ENCODE measurements around the gene ELF2. TPM values are rescaled to one million over a fixed set of nuclear protein-coding genes. Genes with fewer than 3 reads are reported as not detected.

The ELF2 gene
- total and polyA plus RNA-seq, 8 donors: 9.0 to 31.6 (median 18.7) TPM

GRCh38 chr4:139007640-139008039, 169.4 kb downstream of the ELF2 start:
- TF ChIP-seq, protein P1, sequence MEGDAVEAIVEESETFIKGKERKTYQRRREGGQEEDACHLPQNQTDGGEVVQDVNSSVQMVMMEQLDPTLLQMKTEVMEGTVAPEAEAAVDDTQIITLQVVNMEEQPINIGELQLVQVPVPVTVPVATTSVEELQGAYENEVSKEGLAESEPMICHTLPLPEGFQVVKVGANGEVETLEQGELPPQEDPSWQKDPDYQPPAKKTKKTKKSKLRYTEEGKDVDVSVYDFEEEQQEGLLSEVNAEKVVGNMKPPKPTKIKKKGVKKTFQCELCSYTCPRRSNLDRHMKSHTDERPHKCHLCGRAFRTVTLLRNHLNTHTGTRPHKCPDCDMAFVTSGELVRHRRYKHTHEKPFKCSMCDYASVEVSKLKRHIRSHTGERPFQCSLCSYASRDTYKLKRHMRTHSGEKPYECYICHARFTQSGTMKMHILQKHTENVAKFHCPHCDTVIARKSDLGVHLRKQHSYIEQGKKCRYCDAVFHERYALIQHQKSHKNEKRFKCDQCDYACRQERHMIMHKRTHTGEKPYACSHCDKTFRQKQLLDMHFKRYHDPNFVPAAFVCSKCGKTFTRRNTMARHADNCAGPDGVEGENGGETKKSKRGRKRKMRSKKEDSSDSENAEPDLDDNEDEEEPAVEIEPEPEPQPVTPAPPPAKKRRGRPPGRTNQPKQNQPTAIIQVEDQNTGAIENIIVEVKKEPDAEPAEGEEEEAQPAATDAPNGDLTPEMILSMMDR (IDR thresholded peaks at IDR 0.05): no peak

More at GRCh38 chr4:139007640-139008039, 169.4 kb downstream of the ELF2 start:
- Histone ChIP-seq H3K36me3 (no peaks in the 10 kb centered on the region), H3K27me3 (no peaks in the 10 kb centered on the region), H3K4me3 (no peak overlapping the region), H3K4me1 (no peaks in the 10 kb centered on the region), H3K9me3 (no peaks in the 10 kb centered on the region), H3K27ac (no peak overlapping the region)
- 90 to 92% methylated on average over 2 of the region's 2 CpGs for WGBS, 2 donors
- FAIRE-seq (no peak), DNase-seq (no peak), ATAC-seq (no peak)
- intact Hi-C loops (cut with DNase I): no loop called here

Other genes starting within 250 kb of the ELF2 start
- gene NOCT, start 161.4 kb downstream of the ELF2 start, total RNA-seq: 1 to 10 TPM; 2.0 to 4.4 (median 3.3) TPM
- 1 to 10 TPM; 1.6 to 3.0 TPM for gene NOCT, start 161.4 kb downstream of the ELF2 start, polyA plus RNA-seq
- under 1 TPM in 2 of 6 donors, not detected in 4; 0.25 TPM for gene MGARP, start 103.0 kb upstream of the ELF2 start, total RNA-seq
- under 1 TPM; 0.45 to 0.49 TPM for gene MGARP, start 103.0 kb upstream of the ELF2 start, polyA plus RNA-seq
- gene NAA15, start 124.3 kb upstream of the ELF2 start, total RNA-seq: 10 to 100 TPM; 12.4 to 22.1 (median 16.8) TPM
- gene NAA15, start 124.3 kb upstream of the ELF2 start, polyA plus RNA-seq: 1 to 10 TPM; 3.2 to 3.9 TPM
- gene NDUFC1, start 125.3 kb upstream of the ELF2 start, total RNA-seq: 10 to 100 TPM; 19.8 to 30.2 (median 22.1) TPM
- gene NDUFC1, start 125.3 kb upstream of the ELF2 start, polyA plus RNA-seq: 10 to 100 TPM; 52.8 to 80.6 TPM